Activated CD4-positive, alpha-beta memory T cell treated with anti-CD3 and anti-CD28 coated beads, Interleukin-2, amount 10 ng/mL, durations not matched to agents 7 days and 5 days (primary cell): ENCODE results near the gene PSTPIP2. TPM values are rescaled to one million over a fixed set of nuclear protein-coding genes. Genes with fewer than 3 reads are reported as not detected.

Source experiments
- CTCF ChIA-PET: fragments of 350-600 bp; sonication (Branson Sonifier 250); formaldehyde crosslinking; loops from one replicate; lab custom pipeline; 2021; ENCODE audit warnings: antibody characterized with exemption, inconsistent platforms; lab: Charles Lee
- POLR2A ChIA-PET: fragments of 350-600 bp; sonication (Branson Sonifier 250); formaldehyde crosslinking; loops from one replicate; lab custom pipeline; 2021; ENCODE audit warnings: antibody characterized with exemption; lab: Charles Lee
- DNase-seq: peaks from one replicate; pipeline ENCODE4 v3.0.0-alpha.2; 2020
- H3K27ac Mint-ChIP-seq: one replicate; pipeline ENCODE4 v1.8.0; 2021; ENCODE audit warnings: mild to moderate bottlenecking, mixed read lengths
- H3K27me3 Mint-ChIP-seq: one replicate; pipeline ENCODE4 v1.8.0; 2021; ENCODE audit warnings: mixed read lengths
- H3K36me3 Mint-ChIP-seq: one replicate; pipeline ENCODE4 v1.8.0; 2021; ENCODE audit warnings: low read depth, mixed read lengths
- H3K4me1 Mint-ChIP-seq: one replicate; pipeline ENCODE4 v1.8.0; 2021; ENCODE audit warnings: mixed read lengths
- H3K4me3 Mint-ChIP-seq: one replicate; pipeline ENCODE4 v1.8.0; 2021; ENCODE audit warnings: mild to moderate bottlenecking, mixed read lengths
- H3K9me3 Mint-ChIP-seq: one replicate; pipeline ENCODE4 v1.8.0; 2021; ENCODE audit warnings: mixed read lengths
- total RNA-seq, 2 experiments: library from RNA; stranded (reverse); gene quantifications; one replicate each; pipeline ENCODE4 v1.2.3, GENCODE V29; 2021

Gene PSTPIP2
- total RNA-seq, 2 experiments from 2014 or later: 7.9 to 8.3 TPM

DNA sequence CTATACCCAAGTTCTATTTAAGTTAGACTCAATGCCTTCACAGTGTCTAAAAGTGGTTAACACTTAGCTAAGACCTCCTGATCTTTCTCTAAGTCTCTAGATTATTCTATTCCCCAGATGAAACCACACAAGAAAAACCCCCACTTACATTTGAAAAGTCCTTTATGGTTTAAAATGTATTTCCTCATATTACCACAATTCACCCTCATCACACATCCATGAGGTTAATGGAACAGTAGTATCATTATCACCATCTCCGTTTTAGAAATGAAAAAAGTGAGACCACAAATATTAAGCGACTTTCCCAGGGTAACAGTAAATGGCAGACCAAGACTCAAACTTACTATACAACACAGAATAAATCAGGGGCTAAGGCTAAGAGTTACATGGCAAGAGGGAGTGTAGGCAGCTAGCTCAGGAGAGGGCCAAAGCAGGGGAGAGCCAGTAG, 133.5 kb downstream of the PSTPIP2 start:
- Mint-ChIP-seq H3K4me3 (no peak overlapping the region), H3K36me3 (peaks cover 52% of the 10 kb centered on the region), H3K27ac (no peak overlapping the region), H3K27me3 (no peaks in the 10 kb centered on the region), H3K4me1 (peaks cover 17% of the 10 kb centered on the region), H3K9me3 (no peaks in the 10 kb centered on the region)
- CTCF ChIA-PET: no interaction called here
- no peak for DNase-seq
- POLR2A ChIA-PET: interaction anchor here (1.2 kb wide), 1 partner anchor 54 kb away, joined by 3 read pairs; no protein-coding TSS in a partner anchor

DNA sequence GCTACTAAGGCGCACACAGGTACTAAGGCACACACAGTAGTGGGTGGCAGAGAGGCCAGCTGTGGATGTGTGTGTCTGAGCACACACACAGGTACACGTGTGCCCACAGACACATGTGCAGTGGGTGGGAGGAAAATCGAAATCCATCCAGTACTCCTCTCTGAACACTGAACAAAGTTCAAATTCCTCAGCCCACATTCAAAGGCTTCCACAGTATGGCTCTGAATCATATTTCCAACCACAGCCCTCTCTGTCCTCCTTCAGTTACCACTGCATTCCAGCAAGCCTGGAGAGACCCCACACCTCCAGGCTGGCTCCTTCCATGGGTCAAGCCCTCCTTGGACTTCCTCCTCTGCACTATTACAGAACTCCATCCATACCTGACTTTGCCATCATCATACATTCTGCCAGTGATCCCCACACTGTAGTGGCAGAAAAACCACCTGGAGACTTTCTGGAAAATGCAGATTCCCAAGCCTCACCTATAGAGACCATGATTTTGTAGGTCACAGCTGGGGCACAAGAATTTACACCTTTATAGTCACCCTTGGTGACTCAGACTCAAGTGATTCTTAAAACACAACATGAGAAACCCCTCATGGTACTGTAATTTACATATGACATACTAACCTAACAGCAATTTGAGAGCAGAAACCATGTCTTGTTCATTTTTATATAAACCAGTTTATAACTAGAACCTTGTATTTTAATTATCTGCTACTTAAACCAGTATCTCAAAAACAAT, 136.3 kb downstream of the PSTPIP2 start:
- Mint-ChIP-seq H3K27me3 (no peaks in the 10 kb centered on the region), H3K36me3 (peaks cover 50% of the 10 kb centered on the region), H3K4me3 (no peak overlapping the region), H3K27ac (no peak overlapping the region), H3K4me1 (peaks cover 11% of the 10 kb centered on the region), H3K9me3 (no peaks in the 10 kb centered on the region)
- no peak for DNase-seq
- ChIA-PET POLR2A (no interaction called here), CTCF (interaction anchor here (0.6 kb wide), 1 partner anchor 137 kb away, joined by 3 read pairs; no protein-coding TSS in a partner anchor)

Other genes starting within 250 kb of the PSTPIP2 start
- not detected for gene SIGLEC15, start 246.6 kb downstream of the PSTPIP2 start, total RNA-seq
- 10 to 100 TPM; 28.7 to 29.0 TPM for gene EPG5, start 104.9 kb downstream of the PSTPIP2 start, total RNA-seq
- 100 to 1,000 TPM; 282 to 287 TPM for gene ATP5F1A, start 26.0 kb upstream of the PSTPIP2 start, total RNA-seq
- 10 to 100 TPM; 59.2 to 63.2 TPM for gene HAUS1, start 32.1 kb upstream of the PSTPIP2 start, total RNA-seq